Prostate gland (tissue), 2 donors: Measurements from ENCODE around the gene ASB13.

Source experiments
- POLR2A ChIP-seq: fragments of 450-650 bp; IDR thresholded peaks from one replicate; pipeline ENCODE4 v1.6.1; 2016; ENCODE audit warnings: antibody characterized with exemption, mild to moderate bottlenecking
- POLR2AphosphoS5 ChIP-seq: sonication (generic); formaldehyde crosslinking; IDR thresholded peaks from one replicate; pipeline ENCODE4 v1.6.1; 2017; ENCODE audit warnings: antibody characterized with exemption
- TF ChIP-seq, protein P1 (sequence below), 4 experiments: fragments of 200-600 bp in 2 of 4; fragments of 450-650 bp in 2 of 4; sonication (generic) in 2 of 4; IDR thresholded peaks; 1 replicate in 3 of 4; 2 replicates in 1 of 4; pipeline ENCODE4 v1.5.1; 2016 to 2019; ENCODE audit warnings: antibody characterized with exemption in 4 of 4, mild to moderate bottlenecking in 2 of 4, moderate library complexity in 2 of 4

DNA sequence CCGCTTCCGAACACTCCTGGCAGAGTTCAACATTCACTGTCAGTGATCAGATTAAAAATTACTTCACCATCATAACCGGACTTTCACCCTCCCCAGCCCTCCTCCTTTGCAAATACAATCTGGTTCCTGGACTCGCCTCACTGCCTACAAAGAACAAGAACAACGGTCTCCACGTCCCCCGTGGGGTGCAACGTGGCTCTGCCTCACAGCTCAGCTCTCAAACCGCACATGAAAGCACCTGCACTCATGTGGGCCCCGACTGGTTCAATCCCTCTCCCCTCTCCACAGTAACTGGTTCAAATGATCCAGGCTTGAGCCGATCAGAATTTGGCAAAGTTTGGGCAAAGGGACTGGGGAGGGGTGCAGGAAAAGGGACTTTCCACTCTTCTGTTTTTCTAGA is 21.0 kb downstream of the ASB13 start:
- TF ChIP-seq, protein P1, sequence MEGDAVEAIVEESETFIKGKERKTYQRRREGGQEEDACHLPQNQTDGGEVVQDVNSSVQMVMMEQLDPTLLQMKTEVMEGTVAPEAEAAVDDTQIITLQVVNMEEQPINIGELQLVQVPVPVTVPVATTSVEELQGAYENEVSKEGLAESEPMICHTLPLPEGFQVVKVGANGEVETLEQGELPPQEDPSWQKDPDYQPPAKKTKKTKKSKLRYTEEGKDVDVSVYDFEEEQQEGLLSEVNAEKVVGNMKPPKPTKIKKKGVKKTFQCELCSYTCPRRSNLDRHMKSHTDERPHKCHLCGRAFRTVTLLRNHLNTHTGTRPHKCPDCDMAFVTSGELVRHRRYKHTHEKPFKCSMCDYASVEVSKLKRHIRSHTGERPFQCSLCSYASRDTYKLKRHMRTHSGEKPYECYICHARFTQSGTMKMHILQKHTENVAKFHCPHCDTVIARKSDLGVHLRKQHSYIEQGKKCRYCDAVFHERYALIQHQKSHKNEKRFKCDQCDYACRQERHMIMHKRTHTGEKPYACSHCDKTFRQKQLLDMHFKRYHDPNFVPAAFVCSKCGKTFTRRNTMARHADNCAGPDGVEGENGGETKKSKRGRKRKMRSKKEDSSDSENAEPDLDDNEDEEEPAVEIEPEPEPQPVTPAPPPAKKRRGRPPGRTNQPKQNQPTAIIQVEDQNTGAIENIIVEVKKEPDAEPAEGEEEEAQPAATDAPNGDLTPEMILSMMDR (IDR thresholded peaks at IDR 0.05): no peak
- no peak for TF ChIP-seq POLR2AphosphoS5
- TF ChIP-seq POLR2A: no peak
